T-cell (primary cell): ENCODE data around the gene ZFP82. TPM values are rescaled to one million over a fixed set of nuclear protein-coding genes. Genes with fewer than 3 reads are reported as not detected.
A peak's percentile ranks its signal among the peaks of the same experiment; 100 is the strongest.

Experiments
- ATAC-seq, 4 experiments: fragments of 200-7000 bp in 3 of 4; fragments of 150-1000 bp in 1 of 4; cut with Tn5 transposase; replicated peaks in 1 of 4; 1 replicate in 3 of 4; 2 replicates in 1 of 4; pipeline ENCODE4 v1.10.0; 2021; ENCODE audit warnings: moderate library complexity in 3 of 4, mild to moderate bottlenecking in 2 of 4, moderate number of reproducible peaks in 1 of 4
- CTCF ChIA-PET, 2 donors: fragments of 300-600 bp; sonication (Branson Sonifier 250); formaldehyde crosslinking; loops; one replicate each; lab custom pipeline; 2022; ENCODE audit warnings: antibody characterized with exemption in 2 of 2; lab: Charles Lee
- POLR2A ChIA-PET, 2 donors: fragments of 300-600 bp; sonication (Branson Sonifier 250); formaldehyde crosslinking; loops; one replicate each; lab custom pipeline; 2022; ENCODE audit warnings: antibody characterized with exemption in 2 of 2; lab: Charles Lee
- DNase-seq, 35 experiments: peaks; one replicate each; pipeline versions ENCODE4 v3.0.0 to v3.0.0-alpha.2; 2013 to 2023
- H3K27ac ChIP-seq: one replicate; pipeline ENCODE4 v1.5.1; 2013; ENCODE audit warnings: low read length
- H3K27me3 ChIP-seq, 2 experiments: replicated peaks in 1 of 2; 1 replicate in 1 of 2; 2 replicates in 1 of 2; pipeline versions ENCODE4 v1.6.1 to v1.7.0; 2013; ENCODE audit warnings: low read length in 1 of 2, mixed read lengths in 1 of 2; ENCODE audit not compliant: control insufficient read depth in 2 of 2, insufficient read depth in 2 of 2; ENCODE audit errors: extremely low read depth in 1 of 2
- H3K36me3 ChIP-seq, 2 donors: 1 replicate in 1 of 2; 2 replicates in 1 of 2; pipeline versions ENCODE4 v1.6.1 to v1.7.0; 2013; ENCODE audit warnings: low read length in 1 of 2; ENCODE audit not compliant: control insufficient read depth in 2 of 2, insufficient read depth in 1 of 2; ENCODE audit errors: extremely low read depth in 1 of 2
- H3K4me1 ChIP-seq, 2 experiments: 1 replicate in 1 of 2; 2 replicates in 1 of 2; pipeline versions ENCODE4 v1.6.1 to v1.7.0; 2013; ENCODE audit warnings: low read length in 2 of 2, mixed read lengths in 1 of 2; ENCODE audit not compliant: insufficient read depth in 2 of 2, control insufficient read depth in 1 of 2; ENCODE audit errors: extremely low read depth in 1 of 2
- H3K4me3 ChIP-seq, 2 donors: 1 replicate in 1 of 2; 2 replicates in 1 of 2; pipeline versions ENCODE4 v1.5.1 to v1.7.0; 2013; ENCODE audit warnings: mild to moderate bottlenecking in 2 of 2, low read length in 1 of 2, moderate library complexity in 1 of 2; ENCODE audit not compliant: control insufficient read depth in 1 of 2; ENCODE audit errors: extremely low read depth in 1 of 2
- H3K9me3 ChIP-seq: 2 replicates; pipeline ENCODE4 v1.7.0; 2013
- H3K27ac Mint-ChIP-seq, 2 donors: one replicate each; pipeline ENCODE4 v1.8.0; 2020 to 2021; ENCODE audit warnings: mild to moderate bottlenecking in 2 of 2, mixed read lengths in 2 of 2
- H3K27me3 Mint-ChIP-seq, 2 donors: one replicate each; pipeline ENCODE4 v1.8.0; 2021 to 2022; ENCODE audit warnings: mixed read lengths in 2 of 2
- H3K36me3 Mint-ChIP-seq: one replicate; pipeline ENCODE4 v1.8.0; 2021; ENCODE audit warnings: mixed read lengths
- H3K4me1 Mint-ChIP-seq, 3 donors: one replicate each; pipeline ENCODE4 v1.8.0; 2020 to 2022; ENCODE audit warnings: mixed read lengths in 3 of 3, mild to moderate bottlenecking in 1 of 3
- H3K4me3 Mint-ChIP-seq, 3 donors: one replicate each; pipeline ENCODE4 v1.8.0; 2020 to 2022; ENCODE audit warnings: mild to moderate bottlenecking in 3 of 3, mixed read lengths in 3 of 3, moderate library complexity in 3 of 3
- H3K9me3 Mint-ChIP-seq, 3 donors: one replicate each; pipeline ENCODE4 v1.8.0; 2020 to 2022; ENCODE audit warnings: mixed read lengths in 3 of 3
- whole genome bisulfite sequencing: methylation state at CpG from one replicate; pipeline ENCODE4 v1.1.5; 2013; ENCODE audit warnings: missing lambda C conversion rate; ENCODE audit not compliant: insufficient coverage; 5-methylcytosine and 5-hydroxymethylcytosine counted together
- total RNA-seq, 35 experiments: library from RNA in 6 of 35; stranded (reverse) in 6 of 35; fragments of 120-200 nt in 1 of 35; gene quantifications; one replicate each; pipeline versions ENCODE4 v1.2.1 to v1.2.4 and lab custom pipeline; 2013 to 2026

ZFP82 gene
- total RNA-seq, 5 donors from 2014 or later (not counting 1 experiment from before 2014, with no cell fraction given): 2.9 to 8.8 (median 8.2) TPM

GRCh38 chr19:36423925-36424324 lies 5.5 kb upstream of the ZFP82 start:
- Mint-ChIP-seq H3K27ac (no peak overlapping the region), H3K9me3 (peaks cover 17 to 29% (median 28%) of the 10 kb centered on the region in 3 donors), H3K27me3 (peaks cover 34 to 36% of the 10 kb centered on the region in 2 donors), H3K36me3 (peaks cover 22% of the 10 kb centered on the region), H3K4me1 (peaks cover under 1 to 8% (median 5%) of the 10 kb centered on the region in 3 donors), H3K4me3 (no peak overlapping the region)
- Histone ChIP-seq H3K4me1 (peaks cover 0 to 4% of the 10 kb centered on the region in 2 experiments), H3K9me3 (peaks cover 2% of the 10 kb centered on the region), H3K4me3 (no peak overlapping the region), H3K27me3 (peaks cover 0 to 24% of the 10 kb centered on the region in 2 experiments), H3K27ac (no peak overlapping the region), H3K36me3 (no peaks in the 10 kb centered on the region)
- POLR2A ChIA-PET: no interaction called here
- WGBS: no CpG with 5 or more reads among the region's 4 CpGs
- CTCF ChIA-PET: no interaction called here
- ATAC-seq: no peak
- no peak for DNase-seq

- Mint-ChIP-seq H3K4me3 (peak overlapping the region in 2 of 3 donors; percentile 9 to 37), H3K4me1 (peaks cover 19 to 23% (median 21%) of the 10 kb centered on the region in 3 donors), H3K9me3 (peaks cover 14 to 30% (median 28%) of the 10 kb centered on the region in 3 donors), H3K27ac (peak overlapping the region in 1 of 2 donors; percentile 5), H3K36me3 (peaks cover 28% of the 10 kb centered on the region), H3K27me3 (peaks cover 34 to 36% of the 10 kb centered on the region in 2 donors)
- ChIA-PET CTCF (no interaction called here), POLR2A (no interaction called here)
- H3K9me3 ChIP-seq: peaks cover 2% of the 10 kb centered on the region
- H3K4me3 ChIP-seq: peak overlapping the region in 1 of 2 donors; percentile 54
- H3K36me3 ChIP-seq: no peaks in the 10 kb centered on the region
- no peak overlapping the region for H3K27ac ChIP-seq
- 40% methylated on average over 32 of the region's 33 CpGs for WGBS
- ATAC-seq (no peak), DNase-seq (no peak)
- peaks cover 0 to 21% of the 10 kb centered on the region in 2 experiments for H3K27me3 ChIP-seq
- peaks cover 7 to 19% of the 10 kb centered on the region in 2 experiments for H3K4me1 ChIP-seq
Observed at GRCh38 chr19:36421749-36422481, 3.5 kb upstream of the ZFP82 start.

GRCh38 chr19:36420961-36421748 lies 2.7 kb upstream of the ZFP82 start:
- CTCF ChIA-PET: no interaction called here
- H3K27ac Mint-ChIP-seq: no peak overlapping the region
- POLR2A ChIA-PET: no interaction called here
- H3K9me3 Mint-ChIP-seq: peaks cover 12 to 29% (median 26%) of the 10 kb centered on the region in 3 donors
- 31% methylated on average over 55 of the region's 61 CpGs for WGBS
- ATAC-seq (no peak), DNase-seq (no peak)
- Histone ChIP-seq H3K9me3 (peaks cover 2% of the 10 kb centered on the region), H3K4me3 (peak overlapping the region in 1 of 2 donors; percentile 54), H3K36me3 (no peaks in the 10 kb centered on the region), H3K27me3 (peaks cover 0 to 21% of the 10 kb centered on the region in 2 experiments), H3K27ac (no peak overlapping the region), H3K4me1 (peaks cover 7 to 19% of the 10 kb centered on the region in 2 experiments)
- H3K27me3 Mint-ChIP-seq: peaks cover 34 to 36% of the 10 kb centered on the region in 2 donors
- peak overlapping the region in 2 of 3 donors; percentile 40 to 62 for H3K4me3 Mint-ChIP-seq
- H3K36me3 Mint-ChIP-seq: peaks cover 30% of the 10 kb centered on the region
- H3K4me1 Mint-ChIP-seq: peaks cover 19 to 23% (median 21%) of the 10 kb centered on the region in 3 donors

- WGBS: 47% methylated on average over 19 of the region's 25 CpGs
- peaks cover 7% of the 10 kb centered on the region for H3K9me3 ChIP-seq
- peak overlapping the region; percentile 86 to 96 for H3K4me3 ChIP-seq
- no peaks in the 10 kb centered on the region for H3K36me3 ChIP-seq
- Mint-ChIP-seq H3K27ac (peak overlapping the region; percentile 89 to 90), H3K36me3 (peaks cover 38% of the 10 kb centered on the region), H3K4me1 (peaks cover 19 to 28% (median 25%) of the 10 kb centered on the region in 3 donors), H3K27me3 (peaks cover 16 to 21% of the 10 kb centered on the region in 2 donors), H3K4me3 (peak overlapping the region; percentile 91 to 96 (median 94)), H3K9me3 (peaks cover 7 to 24% (median 23%) of the 10 kb centered on the region in 3 donors)
- CTCF ChIA-PET: no interaction called here
- POLR2A ChIA-PET: no interaction called here
- DNase-seq (peak in 3 of 35 experiments; percentile 0 to 25 (median 2)), ATAC-seq (no peak)
- H3K27me3 ChIP-seq: peaks cover 0 to 18% of the 10 kb centered on the region in 2 experiments
- peak overlapping the region; percentile 88 for H3K27ac ChIP-seq
- H3K4me1 ChIP-seq: peaks cover 7 to 19% of the 10 kb centered on the region in 2 experiments
Observed at GRCh38 chr19:36417752-36418286, 625 bp downstream of the ZFP82 start.

- H3K4me1 Mint-ChIP-seq: peaks cover 0 to 5% (median 0%) of the 10 kb centered on the region in 3 donors
- ChIA-PET POLR2A (no interaction called here), CTCF (no interaction called here)
- no peak for ATAC-seq
- H3K9me3 ChIP-seq: peaks cover 24% of the 10 kb centered on the region
- H3K27me3 ChIP-seq: no peaks in the 10 kb centered on the region
- H3K36me3 ChIP-seq: peaks cover 15 to 46% of the 10 kb centered on the region in 2 donors
- peaks cover 14 to 48% (median 40%) of the 10 kb centered on the region in 3 donors for H3K9me3 Mint-ChIP-seq
- no peaks in the 10 kb centered on the region for H3K27me3 Mint-ChIP-seq
- DNase-seq: no peak
- H3K4me1 ChIP-seq: no peaks in the 10 kb centered on the region
- no CpG with 5 or more reads among the region's 5 CpGs for WGBS
- no peak overlapping the region for H3K27ac ChIP-seq
- H3K4me3 Mint-ChIP-seq: peak overlapping the region in 1 of 3 donors; percentile 19
- H3K4me3 ChIP-seq: no peak overlapping the region
- no peak overlapping the region for H3K27ac Mint-ChIP-seq
- peaks cover 69% of the 10 kb centered on the region for H3K36me3 Mint-ChIP-seq
Observed at GRCh38 chr19:36409841-36410240, 8.6 kb downstream of the ZFP82 start.

GRCh38 chr19:36408101-36408500 lies 10.3 kb downstream of the ZFP82 start:
- WGBS: 100% methylated on average over 1 of the region's 3 CpGs
- peaks cover 0 to 5% (median 0%) of the 10 kb centered on the region in 3 donors for H3K4me1 Mint-ChIP-seq
- H3K9me3 ChIP-seq: peaks cover 21% of the 10 kb centered on the region
- ATAC-seq (no peak), DNase-seq (no peak)
- H3K4me1 ChIP-seq: no peaks in the 10 kb centered on the region
- no peak overlapping the region for H3K4me3 ChIP-seq
- peaks cover 17 to 57% of the 10 kb centered on the region in 2 donors for H3K36me3 ChIP-seq
- no peaks in the 10 kb centered on the region for H3K27me3 Mint-ChIP-seq
- no peak overlapping the region for H3K4me3 Mint-ChIP-seq
- ChIA-PET CTCF (no interaction called here), POLR2A (interaction anchor here in 1 of 2 donors (0.7 kb wide), 1 partner anchor 11 kb away, joined by 3 read pairs; no protein-coding TSS in a partner anchor)
- no peak overlapping the region for H3K27ac ChIP-seq
- H3K27ac Mint-ChIP-seq: no peak overlapping the region
- peaks cover 80% of the 10 kb centered on the region for H3K36me3 Mint-ChIP-seq
- H3K9me3 Mint-ChIP-seq: peaks cover 14 to 57% (median 48%) of the 10 kb centered on the region in 3 donors
- H3K27me3 ChIP-seq: no peaks in the 10 kb centered on the region
